ENCODE measurements around the gene MFNG.

The MFNG gene

DNA sequence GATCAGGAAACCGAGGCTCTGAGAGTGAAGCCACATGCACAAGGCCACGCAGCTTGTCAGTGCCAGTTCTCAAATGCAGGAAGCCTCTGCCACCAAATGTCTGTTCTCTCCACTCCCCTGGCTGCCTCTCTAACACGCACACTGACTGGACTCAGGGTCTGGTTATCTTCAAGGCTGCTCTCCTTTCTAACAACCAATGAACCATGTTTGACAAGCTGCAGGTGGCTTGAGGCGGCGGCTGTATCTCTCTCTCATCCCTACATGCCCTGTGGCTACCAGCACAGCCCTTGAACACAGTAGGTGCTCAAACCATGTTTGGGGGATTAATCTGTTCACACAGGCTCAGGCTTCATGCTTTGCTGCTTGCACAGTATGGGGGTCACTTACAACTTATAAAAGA is 23.7 kb downstream of the MFNG start:
- Histone ChIP-seq H3K9ac (ENCODE audit: low read length) (no peak overlapping the region), H3K4me1 (ENCODE audit: control insufficient read depth, insufficient read depth, low read length) (peaks cover 4% of the 10 kb centered on the region), H3K27me3 (ENCODE audit: control insufficient read depth, insufficient read depth, low read length) (peaks cover 12% of the 10 kb centered on the region), H3K36me3 (ENCODE audit: control insufficient read depth, insufficient read depth, low read length) (no peaks in the 10 kb centered on the region), H3K4me3 (ENCODE audit: low read length) (no peak overlapping the region), H3K9me3 (ENCODE audit: control insufficient read depth, low read length) (no peaks in the 10 kb centered on the region)

DNA sequence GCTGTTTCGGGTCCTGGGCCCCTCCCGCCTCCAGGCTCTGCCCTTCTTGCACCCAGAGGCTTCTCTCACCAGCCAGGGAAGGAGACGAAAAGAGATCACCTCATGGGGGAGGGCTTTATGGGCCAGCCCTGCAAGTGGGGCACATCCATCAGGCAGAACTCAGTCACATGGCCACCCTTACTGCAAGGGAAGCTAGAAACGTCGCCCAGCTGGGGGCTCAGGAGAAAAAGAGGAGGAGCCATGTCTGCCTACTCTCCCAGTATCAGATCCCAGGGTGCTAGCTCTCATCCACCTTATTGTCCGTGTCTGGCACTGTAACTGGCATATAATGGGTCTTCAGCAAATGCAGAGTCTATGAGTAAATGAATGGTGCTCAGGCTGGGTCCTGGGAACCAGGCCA is 24.2 kb downstream of the MFNG start:
- Histone ChIP-seq H3K36me3 (ENCODE audit: control insufficient read depth, insufficient read depth, low read length) (no peaks in the 10 kb centered on the region), H3K9ac (ENCODE audit: low read length) (no peak overlapping the region), H3K4me1 (ENCODE audit: control insufficient read depth, insufficient read depth, low read length) (peaks cover 4% of the 10 kb centered on the region), H3K9me3 (ENCODE audit: control insufficient read depth, low read length) (no peaks in the 10 kb centered on the region), H3K4me3 (ENCODE audit: low read length) (no peak overlapping the region), H3K27me3 (ENCODE audit: control insufficient read depth, insufficient read depth, low read length) (peaks cover 8% of the 10 kb centered on the region)

DNA sequence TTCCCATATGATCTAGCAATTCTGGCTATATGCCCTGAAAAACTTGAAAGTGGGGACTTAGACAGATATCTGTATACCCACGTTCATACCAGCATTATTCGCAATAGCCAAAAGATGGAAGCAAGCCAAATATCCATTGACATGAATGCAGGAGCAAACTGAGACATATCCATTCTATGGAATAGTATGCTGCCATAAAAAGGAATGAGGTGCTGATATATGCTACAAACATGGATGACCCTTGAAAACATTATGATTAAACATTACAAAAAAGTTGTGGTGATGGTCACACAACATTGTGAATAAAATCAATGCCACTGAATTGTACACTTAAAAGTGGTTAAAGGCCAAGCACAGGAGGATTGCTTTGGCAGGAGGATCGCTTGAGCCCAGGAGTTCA is 25.5 kb downstream of the MFNG start:
- Histone ChIP-seq H3K27me3 (ENCODE audit: control insufficient read depth, insufficient read depth, low read length) (peaks cover 8% of the 10 kb centered on the region), H3K9ac (ENCODE audit: low read length) (no peak overlapping the region), H3K4me3 (ENCODE audit: low read length) (no peak overlapping the region), H3K9me3 (ENCODE audit: control insufficient read depth, low read length) (no peaks in the 10 kb centered on the region), H3K36me3 (ENCODE audit: control insufficient read depth, insufficient read depth, low read length) (no peaks in the 10 kb centered on the region), H3K4me1 (ENCODE audit: control insufficient read depth, insufficient read depth, low read length) (peaks cover 9% of the 10 kb centered on the region)

DNA sequence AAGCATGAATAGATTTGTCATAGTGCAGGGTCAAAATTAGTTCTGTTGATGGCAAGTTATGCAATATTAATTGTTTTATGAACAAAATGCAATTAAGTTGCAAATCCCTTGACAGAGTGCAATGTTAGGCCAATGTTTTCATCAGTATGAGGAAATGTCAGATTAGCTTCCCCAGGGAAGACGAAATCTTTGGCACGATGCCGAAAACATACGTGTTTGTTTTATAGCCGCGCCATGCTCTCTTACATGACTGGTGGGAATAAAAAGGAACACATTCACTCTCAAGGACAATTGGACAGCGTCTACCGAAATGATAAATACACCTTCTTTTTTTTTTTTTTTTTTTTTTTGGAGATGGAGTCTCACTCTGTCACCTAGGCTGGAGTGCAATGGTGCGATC is 27.0 kb downstream of the MFNG start:
- Histone ChIP-seq H3K4me3 (ENCODE audit: low read length) (no peak overlapping the region), H3K4me1 (ENCODE audit: control insufficient read depth, insufficient read depth, low read length) (peaks cover 23% of the 10 kb centered on the region), H3K27me3 (ENCODE audit: control insufficient read depth, insufficient read depth, low read length) (peaks cover 8% of the 10 kb centered on the region), H3K36me3 (ENCODE audit: control insufficient read depth, insufficient read depth, low read length) (no peaks in the 10 kb centered on the region), H3K9me3 (ENCODE audit: control insufficient read depth, low read length) (no peaks in the 10 kb centered on the region), H3K9ac (ENCODE audit: low read length) (no peak overlapping the region)

DNA sequence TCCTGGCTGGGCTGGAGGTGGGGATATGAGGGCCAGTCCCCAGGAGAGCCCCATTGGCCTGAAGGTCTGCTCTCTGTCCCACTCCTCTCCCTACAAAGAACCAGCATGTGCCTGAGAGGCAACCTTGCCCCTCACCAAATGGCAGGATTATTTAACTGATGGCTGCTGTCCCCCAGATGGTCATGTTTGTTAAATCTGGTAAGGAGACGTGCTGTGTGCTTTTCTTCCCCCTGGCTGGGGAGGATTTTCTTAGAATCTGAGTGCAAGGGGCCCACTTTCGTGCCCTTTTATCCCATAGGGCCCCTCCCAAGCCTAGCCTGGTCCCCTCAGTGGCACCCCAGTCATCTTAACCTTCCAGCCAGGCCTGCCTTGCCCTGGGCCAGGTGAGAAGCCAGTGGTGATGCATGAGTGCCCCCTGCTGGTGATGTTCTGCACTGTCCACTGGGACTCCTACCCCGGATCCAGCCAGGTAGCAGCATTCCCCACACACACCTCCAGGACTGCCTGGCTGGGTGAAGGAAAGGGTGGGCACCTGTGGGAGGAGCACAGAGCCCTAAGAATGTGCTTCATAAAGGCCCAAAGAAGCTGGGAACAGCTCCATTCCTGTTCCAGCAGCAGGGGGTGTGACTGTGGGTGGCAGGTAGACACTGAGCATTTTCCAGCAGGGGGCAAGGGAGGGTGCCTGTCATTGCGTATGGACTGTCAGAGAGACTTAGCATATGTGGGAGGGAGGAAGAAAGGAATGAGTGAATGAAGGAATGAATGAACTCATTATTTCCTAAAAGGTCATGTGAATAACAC is 28.9 kb downstream of the MFNG start:
- peaks cover 6% of the 10 kb centered on the region for H3K27me3 ChIP-seq (ENCODE audit: control insufficient read depth, insufficient read depth, low read length)
- H3K9me3 ChIP-seq (ENCODE audit: control insufficient read depth, low read length) = no peaks in the 10 kb centered on the region
- no peaks in the 10 kb centered on the region for H3K36me3 ChIP-seq (ENCODE audit: control insufficient read depth, insufficient read depth, low read length)
- no peak overlapping the region for H3K9ac ChIP-seq (ENCODE audit: low read length)
- peaks cover 23% of the 10 kb centered on the region for H3K4me1 ChIP-seq (ENCODE audit: control insufficient read depth, insufficient read depth, low read length)
- H3K4me3 ChIP-seq (ENCODE audit: low read length) = no peak overlapping the region

DNA sequence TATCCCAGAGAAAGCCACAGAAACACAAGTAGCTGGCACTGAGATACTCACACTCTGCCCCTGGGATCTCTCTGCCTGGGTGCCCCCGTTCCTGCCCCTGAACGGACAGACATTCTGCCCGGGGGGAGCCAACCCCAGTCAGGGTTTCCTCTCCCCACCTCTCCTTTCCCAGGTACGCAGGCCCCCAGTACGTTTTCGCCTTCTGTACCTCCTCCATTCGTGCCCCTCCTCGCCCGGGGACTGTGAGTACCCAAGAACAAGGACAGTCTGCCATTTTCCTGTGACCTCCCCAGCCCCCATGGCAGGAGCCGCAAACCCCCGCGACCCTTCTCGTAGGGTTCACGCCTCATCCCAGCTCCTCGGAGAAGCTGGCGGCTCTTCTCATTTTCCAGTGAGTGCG is 29.8 kb downstream of the MFNG start:
- peaks cover 23% of the 10 kb centered on the region for H3K4me1 ChIP-seq (ENCODE audit: control insufficient read depth, insufficient read depth, low read length)
- no peaks in the 10 kb centered on the region for H3K27me3 ChIP-seq (ENCODE audit: control insufficient read depth, insufficient read depth, low read length)
- no peaks in the 10 kb centered on the region for H3K36me3 ChIP-seq (ENCODE audit: control insufficient read depth, insufficient read depth, low read length)
- no peak overlapping the region for H3K9ac ChIP-seq (ENCODE audit: low read length)
- no peaks in the 10 kb centered on the region for H3K9me3 ChIP-seq (ENCODE audit: control insufficient read depth, low read length)
- H3K4me3 ChIP-seq (ENCODE audit: low read length) = no peak overlapping the region

DNA sequence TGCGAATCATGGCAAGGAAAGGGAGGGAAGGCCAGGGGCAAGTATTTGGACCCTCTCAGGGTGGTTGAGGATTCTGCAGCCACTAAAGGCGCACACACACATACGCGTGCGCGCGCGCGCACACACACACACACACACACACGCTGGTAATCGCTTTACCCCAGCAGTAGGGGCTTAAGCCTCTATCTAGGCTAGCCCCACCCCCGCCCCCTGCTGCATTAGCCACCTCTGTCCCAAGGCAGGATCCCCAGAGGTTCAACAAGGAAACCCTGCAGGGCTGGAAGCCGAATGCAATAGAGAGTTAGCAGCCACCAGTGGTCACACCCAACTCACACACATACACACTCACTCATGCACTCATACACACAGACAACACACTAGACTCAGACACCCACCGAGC is 30.3 kb downstream of the MFNG start:
- peaks cover 23% of the 10 kb centered on the region for H3K4me1 ChIP-seq (ENCODE audit: control insufficient read depth, insufficient read depth, low read length)
- no peak overlapping the region for H3K9ac ChIP-seq (ENCODE audit: low read length)
- no peaks in the 10 kb centered on the region for H3K36me3 ChIP-seq (ENCODE audit: control insufficient read depth, insufficient read depth, low read length)
- no peaks in the 10 kb centered on the region for H3K9me3 ChIP-seq (ENCODE audit: control insufficient read depth, low read length)
- no peaks in the 10 kb centered on the region for H3K27me3 ChIP-seq (ENCODE audit: control insufficient read depth, insufficient read depth, low read length)
- H3K4me3 ChIP-seq (ENCODE audit: low read length) = no peak overlapping the region

DNA sequence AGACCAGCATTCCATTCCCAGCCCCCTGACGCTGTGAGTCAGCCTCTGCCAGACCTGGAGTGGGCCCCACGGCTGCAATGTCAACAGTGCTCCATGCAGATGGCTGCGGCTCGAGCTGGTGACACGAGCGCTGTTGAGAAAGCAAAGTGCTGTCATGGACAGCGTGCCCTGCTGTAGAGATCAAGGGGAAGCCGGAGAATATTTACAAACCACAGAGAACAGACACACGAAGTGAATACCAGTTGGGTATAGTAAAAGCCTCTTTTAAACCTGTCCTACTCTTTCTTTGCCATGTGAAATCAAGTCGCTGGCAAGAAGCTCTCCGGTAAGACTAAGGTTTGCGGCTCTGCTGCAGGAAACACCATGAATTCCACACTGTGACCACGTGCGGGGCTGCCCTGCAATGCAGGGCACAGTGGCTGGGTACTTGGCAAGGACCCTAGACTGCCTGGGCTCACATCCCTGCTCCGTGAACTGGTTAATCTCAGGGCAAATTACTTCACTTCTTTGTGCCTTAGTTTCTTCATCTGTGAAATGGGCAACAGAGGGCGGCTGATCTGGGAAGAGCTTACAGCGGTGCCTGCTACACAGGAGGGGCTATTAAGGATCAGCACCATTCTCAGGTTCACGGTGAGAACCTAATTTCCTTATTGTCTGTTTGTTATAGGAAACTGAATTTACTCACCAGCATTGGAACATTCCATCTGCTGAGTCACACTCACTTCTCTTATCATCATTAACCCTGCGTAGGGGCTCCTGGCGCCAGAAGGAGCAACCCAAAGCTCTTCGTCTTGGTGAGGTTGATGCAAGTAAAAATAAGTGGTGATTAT is 31.1 kb downstream of the MFNG start:
- Histone ChIP-seq H3K27me3 (ENCODE audit: control insufficient read depth, insufficient read depth, low read length) (no peaks in the 10 kb centered on the region), H3K36me3 (ENCODE audit: control insufficient read depth, insufficient read depth, low read length) (no peaks in the 10 kb centered on the region), H3K4me1 (ENCODE audit: control insufficient read depth, insufficient read depth, low read length) (peaks cover 23% of the 10 kb centered on the region), H3K9ac (ENCODE audit: low read length) (no peak overlapping the region), H3K9me3 (ENCODE audit: control insufficient read depth, low read length) (no peaks in the 10 kb centered on the region), H3K4me3 (ENCODE audit: low read length) (no peak overlapping the region)

DNA sequence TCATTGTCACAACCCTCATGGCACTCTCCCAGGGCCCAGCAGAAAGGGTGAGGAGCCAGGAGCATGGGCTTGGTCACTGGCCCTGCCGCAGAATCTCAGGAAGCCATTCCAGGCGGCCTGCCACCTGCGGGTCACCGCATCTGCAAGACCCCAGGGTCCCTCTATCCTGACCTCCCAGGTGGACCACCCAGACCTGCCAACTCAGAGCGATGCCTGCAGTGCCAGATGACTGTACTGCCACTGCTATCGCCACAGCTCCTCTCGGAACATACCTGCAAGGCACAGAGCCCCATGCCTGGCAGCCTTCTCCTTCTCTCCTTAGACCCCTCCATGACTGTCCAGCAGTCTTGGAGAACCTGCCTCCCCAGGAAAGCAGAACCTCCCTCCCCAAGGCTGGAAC is 32.5 kb downstream of the MFNG start:
- Histone ChIP-seq H3K27me3 (ENCODE audit: control insufficient read depth, insufficient read depth, low read length) (no peaks in the 10 kb centered on the region), H3K36me3 (ENCODE audit: control insufficient read depth, insufficient read depth, low read length) (no peaks in the 10 kb centered on the region), H3K9me3 (ENCODE audit: control insufficient read depth, low read length) (no peaks in the 10 kb centered on the region), H3K4me3 (ENCODE audit: low read length) (no peak overlapping the region), H3K4me1 (ENCODE audit: control insufficient read depth, insufficient read depth, low read length) (peaks cover 23% of the 10 kb centered on the region), H3K9ac (ENCODE audit: low read length) (no peak overlapping the region)

DNA sequence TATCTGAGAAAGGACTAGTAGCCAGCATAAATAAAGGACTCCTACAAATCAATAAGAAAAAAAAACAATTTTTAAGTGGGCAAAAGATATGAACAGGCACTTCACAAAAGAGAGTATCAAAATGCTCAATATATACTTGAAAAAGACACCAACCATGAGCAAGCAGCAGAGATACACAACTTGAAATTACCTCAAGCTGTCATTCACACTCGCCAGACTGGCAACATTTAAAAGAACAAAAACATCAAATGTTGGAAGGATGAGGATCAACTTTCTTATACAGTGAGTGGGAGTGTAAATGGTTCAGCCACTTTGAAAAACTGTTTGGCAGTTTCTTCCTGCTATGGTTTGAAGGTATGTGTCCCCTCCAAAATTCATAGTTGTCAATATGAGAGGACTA is 35.0 kb downstream of the MFNG start:
- no peaks in the 10 kb centered on the region for H3K9me3 ChIP-seq (ENCODE audit: control insufficient read depth, low read length)
- no peak overlapping the region for H3K4me3 ChIP-seq (ENCODE audit: low read length)
- H3K4me1 ChIP-seq (ENCODE audit: control insufficient read depth, insufficient read depth, low read length) = peaks cover 19% of the 10 kb centered on the region
- no peaks in the 10 kb centered on the region for H3K36me3 ChIP-seq (ENCODE audit: control insufficient read depth, insufficient read depth, low read length)
- H3K9ac ChIP-seq (ENCODE audit: low read length) = no peak overlapping the region
- no peaks in the 10 kb centered on the region for H3K27me3 ChIP-seq (ENCODE audit: control insufficient read depth, insufficient read depth, low read length)

DNA sequence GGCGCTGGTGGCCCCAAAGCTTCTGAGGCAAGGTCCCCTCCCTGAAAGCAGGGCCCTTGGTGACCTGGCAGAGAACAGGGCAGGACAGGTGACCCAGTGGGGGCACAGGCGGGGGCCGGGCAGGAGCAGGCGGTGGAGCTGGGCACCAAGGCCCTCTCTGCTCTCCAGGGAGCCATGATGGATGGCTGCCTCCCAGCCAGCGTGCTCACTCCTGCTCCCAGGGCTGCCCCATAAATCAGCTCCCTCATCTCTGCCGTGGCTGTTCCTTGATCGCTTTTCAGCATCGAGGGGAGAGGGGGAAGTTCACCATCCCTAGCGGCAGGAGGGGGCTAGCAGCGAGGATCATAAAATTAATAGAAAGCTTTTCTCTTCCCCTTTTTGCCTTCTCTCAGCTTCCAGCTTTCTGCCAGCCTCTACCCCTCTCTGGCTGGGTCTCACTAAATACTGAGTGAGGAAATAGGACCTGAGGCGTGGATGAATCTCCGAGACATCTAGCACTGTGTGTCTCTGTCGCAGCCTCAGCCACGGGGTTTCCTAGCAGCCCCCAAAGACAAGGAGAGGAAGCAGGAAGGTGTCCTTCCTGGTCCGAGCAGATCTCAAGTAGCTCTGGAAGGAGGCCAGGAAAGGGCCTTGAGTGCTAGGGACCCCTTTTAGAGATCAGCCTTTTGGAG is 36.7 kb downstream of the MFNG start:
- H3K27me3 ChIP-seq (ENCODE audit: control insufficient read depth, insufficient read depth, low read length) = no peaks in the 10 kb centered on the region
- no peak overlapping the region for H3K4me3 ChIP-seq (ENCODE audit: low read length)
- H3K9ac ChIP-seq (ENCODE audit: low read length) = no peak overlapping the region
- H3K4me1 ChIP-seq (ENCODE audit: control insufficient read depth, insufficient read depth, low read length) = peaks cover 2% of the 10 kb centered on the region
- H3K36me3 ChIP-seq (ENCODE audit: control insufficient read depth, insufficient read depth, low read length) = no peaks in the 10 kb centered on the region
- H3K9me3 ChIP-seq (ENCODE audit: control insufficient read depth, low read length) = no peaks in the 10 kb centered on the region

DNA sequence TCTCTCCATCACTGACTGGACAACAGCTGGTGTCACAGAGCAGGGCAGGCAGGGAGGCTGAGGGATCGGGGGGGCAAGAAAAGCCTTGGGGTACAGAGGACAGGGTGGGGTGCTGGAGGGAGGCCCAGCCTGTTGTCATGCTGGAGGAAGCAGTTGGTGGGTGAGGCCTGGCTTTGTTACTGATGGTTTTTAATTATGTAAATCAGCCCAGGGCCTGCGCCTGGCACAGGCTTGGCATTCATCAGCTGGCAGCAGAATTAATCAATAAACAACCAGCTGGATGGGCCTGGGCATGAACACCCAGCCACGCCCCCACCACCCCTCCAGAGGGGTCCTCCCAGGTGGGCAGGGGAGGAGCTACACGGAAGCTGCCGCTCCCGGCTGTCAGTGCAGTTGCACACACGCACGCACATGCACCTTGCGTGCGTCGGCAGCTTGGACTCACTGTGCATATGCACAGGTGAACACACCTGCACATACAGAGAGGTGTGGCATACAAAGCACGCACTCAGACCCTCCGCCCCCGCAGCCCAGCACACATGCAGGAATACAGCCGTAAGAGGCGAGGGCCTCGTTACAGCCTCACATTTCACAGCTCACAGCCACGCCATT is 37.6 kb downstream of the MFNG start:
- no peaks in the 10 kb centered on the region for H3K27me3 ChIP-seq (ENCODE audit: control insufficient read depth, insufficient read depth, low read length)
- no peak overlapping the region for H3K9ac ChIP-seq (ENCODE audit: low read length)
- H3K4me1 ChIP-seq (ENCODE audit: control insufficient read depth, insufficient read depth, low read length) = no peaks in the 10 kb centered on the region
- no peaks in the 10 kb centered on the region for H3K36me3 ChIP-seq (ENCODE audit: control insufficient read depth, insufficient read depth, low read length)
- H3K4me3 ChIP-seq (ENCODE audit: low read length) = no peak overlapping the region
- H3K9me3 ChIP-seq (ENCODE audit: control insufficient read depth, low read length) = no peaks in the 10 kb centered on the region

Data from mucosa of stomach (tissue), 1 donor.